Nephron progenitor cell (in vitro differentiated cells): ENCODE results near the gene IFT52.

Experiments used
- DNase-seq: peaks from one replicate; pipeline ENCODE4 v3.0.0; 2021
- H3K27ac Mint-ChIP-seq: 2 replicates; pipeline ENCODE4 v1.8.0; 2021; ENCODE audit warnings: mild to moderate bottlenecking, moderate library complexity, mixed read lengths
- H3K27me3 Mint-ChIP-seq: 2 replicates; pipeline ENCODE4 v1.8.0; 2021; ENCODE audit warnings: mild to moderate bottlenecking, low read depth, mixed read lengths; ENCODE audit not compliant: poor library complexity
- H3K36me3 Mint-ChIP-seq: 2 replicates; pipeline ENCODE4 v1.8.0; 2021; ENCODE audit warnings: low read depth, mixed read lengths
- H3K4me1 Mint-ChIP-seq: 2 replicates; pipeline ENCODE4 v1.8.0; 2021; ENCODE audit warnings: mixed read lengths
- H3K4me3 Mint-ChIP-seq: 2 replicates; pipeline ENCODE4 v1.8.0; 2021; ENCODE audit warnings: mild to moderate bottlenecking, moderate library complexity, mixed read lengths
- H3K9me3 Mint-ChIP-seq: 2 replicates; pipeline ENCODE4 v1.8.0; 2021; ENCODE audit warnings: mild to moderate bottlenecking, moderate library complexity, mixed read lengths
- TF ChIP-seq, protein P1 (sequence below): fragments of 200-600 bp; sonication (generic); IDR thresholded peaks from 2 replicates; pipeline ENCODE4 v1.5.0; 2021; ENCODE audit warnings: antibody characterized with exemption

The IFT52 gene

DNA sequence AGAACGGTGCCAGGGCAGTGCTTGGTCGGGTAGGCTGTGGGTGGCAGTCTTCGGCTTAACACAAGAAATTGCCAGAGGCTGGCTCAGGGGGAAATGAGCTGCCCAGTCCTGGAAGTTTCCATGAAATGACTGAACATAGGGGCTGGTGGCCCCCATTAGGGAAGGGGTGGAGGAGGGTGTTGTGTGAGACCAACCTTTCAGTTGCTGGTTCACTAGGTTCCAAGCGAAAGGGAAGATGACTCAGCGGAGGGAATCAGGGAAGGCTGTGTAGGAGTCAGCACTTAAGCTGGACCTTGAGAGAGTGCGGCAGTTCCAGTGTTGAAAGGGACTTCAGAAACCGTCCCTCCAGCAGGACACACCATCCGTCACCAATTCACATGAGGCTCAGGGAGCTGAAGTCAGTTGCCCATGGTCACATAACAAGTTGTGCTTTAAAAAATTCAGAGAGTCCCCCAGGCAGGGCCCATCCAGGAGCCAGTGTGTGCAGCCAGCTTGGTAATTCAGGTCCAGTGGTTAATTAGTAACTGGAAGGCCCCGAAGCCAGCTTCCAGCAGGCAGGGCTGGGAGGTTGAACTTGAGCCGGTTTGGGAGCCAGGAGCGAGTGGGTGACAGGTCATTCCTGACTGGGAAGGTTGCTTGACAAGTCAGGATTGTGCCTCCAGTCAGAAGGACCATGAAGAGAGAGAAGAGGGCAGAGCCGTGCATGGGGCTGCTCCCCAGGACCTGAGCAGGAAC, 32.2 kb upstream of the IFT52 start, which contains the start of gene SGK2:
TSS of gene SGK2 (plus strand) at position 616 of the 735 bp plus-strand sequence. CDS start 7,469 bp downstream, outside the sequence.
- no peaks in the 10 kb centered on the region for H3K36me3 Mint-ChIP-seq
- peak within 1 kb of the TSS; percentile 12 for H3K4me3 Mint-ChIP-seq
- TF ChIP-seq, protein P1, sequence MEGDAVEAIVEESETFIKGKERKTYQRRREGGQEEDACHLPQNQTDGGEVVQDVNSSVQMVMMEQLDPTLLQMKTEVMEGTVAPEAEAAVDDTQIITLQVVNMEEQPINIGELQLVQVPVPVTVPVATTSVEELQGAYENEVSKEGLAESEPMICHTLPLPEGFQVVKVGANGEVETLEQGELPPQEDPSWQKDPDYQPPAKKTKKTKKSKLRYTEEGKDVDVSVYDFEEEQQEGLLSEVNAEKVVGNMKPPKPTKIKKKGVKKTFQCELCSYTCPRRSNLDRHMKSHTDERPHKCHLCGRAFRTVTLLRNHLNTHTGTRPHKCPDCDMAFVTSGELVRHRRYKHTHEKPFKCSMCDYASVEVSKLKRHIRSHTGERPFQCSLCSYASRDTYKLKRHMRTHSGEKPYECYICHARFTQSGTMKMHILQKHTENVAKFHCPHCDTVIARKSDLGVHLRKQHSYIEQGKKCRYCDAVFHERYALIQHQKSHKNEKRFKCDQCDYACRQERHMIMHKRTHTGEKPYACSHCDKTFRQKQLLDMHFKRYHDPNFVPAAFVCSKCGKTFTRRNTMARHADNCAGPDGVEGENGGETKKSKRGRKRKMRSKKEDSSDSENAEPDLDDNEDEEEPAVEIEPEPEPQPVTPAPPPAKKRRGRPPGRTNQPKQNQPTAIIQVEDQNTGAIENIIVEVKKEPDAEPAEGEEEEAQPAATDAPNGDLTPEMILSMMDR, result no peak
- no peaks in the 10 kb centered on the region for H3K9me3 Mint-ChIP-seq
- peaks cover 14% of the 10 kb centered on the region for H3K27me3 Mint-ChIP-seq
- peaks cover 30% of the 10 kb centered on the region for H3K4me1 Mint-ChIP-seq
- H3K27ac Mint-ChIP-seq, result peak within 1 kb of the TSS; percentile 92
- DNase-seq, result peak; percentile 11

DNA sequence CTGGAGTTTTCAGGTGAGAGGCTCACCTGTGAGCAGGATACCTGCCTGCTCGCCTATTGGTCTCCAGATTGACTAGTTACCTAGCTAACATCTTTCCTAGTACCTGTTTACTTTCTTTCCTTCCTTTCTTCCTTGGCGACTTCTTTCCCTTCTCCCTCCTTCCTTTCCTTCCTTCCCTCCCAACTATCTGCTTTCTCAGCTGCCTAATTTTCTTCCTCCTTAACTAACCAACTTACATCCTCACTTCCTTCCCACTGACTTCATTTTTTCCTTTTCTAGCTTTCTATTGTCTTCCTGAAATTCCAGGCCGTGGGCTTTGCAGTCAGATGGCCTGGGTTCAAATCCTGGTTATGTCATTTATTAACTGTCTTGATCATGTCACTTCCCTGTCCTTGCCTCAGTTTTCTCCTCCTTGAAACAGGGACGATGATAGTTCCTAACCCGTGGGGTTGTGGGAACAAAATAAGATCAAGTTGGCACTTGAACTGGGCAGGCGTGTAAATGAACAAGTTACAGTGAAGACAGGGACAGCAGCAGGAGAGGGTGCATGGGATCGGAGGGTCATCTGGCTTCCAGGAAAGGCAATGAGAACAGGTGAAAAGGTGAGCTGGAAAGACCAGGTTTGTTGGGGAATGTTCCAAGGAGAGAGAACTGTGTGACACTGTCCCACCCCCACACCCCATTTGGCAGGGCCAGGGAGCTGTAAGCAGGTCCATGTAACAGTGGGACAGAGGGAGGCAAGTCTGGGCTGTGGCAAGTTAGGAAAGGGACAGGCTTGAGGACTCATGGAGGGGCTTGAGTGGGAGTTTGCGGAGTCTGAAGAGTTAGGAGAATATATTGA, 31.4 kb upstream of the IFT52 start:
- Mint-ChIP-seq H3K36me3 (no peaks in the 10 kb centered on the region), H3K27me3 (peaks cover 14% of the 10 kb centered on the region), H3K9me3 (no peaks in the 10 kb centered on the region), H3K4me3 (peak overlapping the region; percentile 12), H3K27ac (peak overlapping the region; percentile 29), H3K4me1 (peaks cover 30% of the 10 kb centered on the region)
- TF ChIP-seq, protein P1, result no peak
- no peak for DNase-seq

DNA sequence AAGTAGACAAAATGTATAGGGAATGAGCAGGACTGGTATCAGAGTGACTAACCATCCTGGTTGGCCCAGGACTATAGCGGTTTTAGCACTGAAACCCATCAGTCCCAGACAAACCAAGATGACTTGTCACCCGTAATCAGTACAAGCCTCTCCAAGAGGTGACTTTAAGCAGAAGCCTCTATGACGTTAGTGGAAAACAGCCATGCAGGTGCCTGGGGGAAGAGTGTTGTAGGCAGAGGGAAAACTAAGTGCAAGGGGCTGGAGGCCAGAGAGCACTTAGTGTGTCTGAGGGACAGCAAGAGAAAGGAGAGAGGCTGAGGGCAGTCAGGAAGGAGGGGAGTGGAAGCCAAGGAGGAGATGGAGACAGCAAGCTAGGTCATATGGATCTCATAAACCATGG, 29.8 kb upstream of the IFT52 start:
- TF ChIP-seq, protein P1, result no peak

DNA sequence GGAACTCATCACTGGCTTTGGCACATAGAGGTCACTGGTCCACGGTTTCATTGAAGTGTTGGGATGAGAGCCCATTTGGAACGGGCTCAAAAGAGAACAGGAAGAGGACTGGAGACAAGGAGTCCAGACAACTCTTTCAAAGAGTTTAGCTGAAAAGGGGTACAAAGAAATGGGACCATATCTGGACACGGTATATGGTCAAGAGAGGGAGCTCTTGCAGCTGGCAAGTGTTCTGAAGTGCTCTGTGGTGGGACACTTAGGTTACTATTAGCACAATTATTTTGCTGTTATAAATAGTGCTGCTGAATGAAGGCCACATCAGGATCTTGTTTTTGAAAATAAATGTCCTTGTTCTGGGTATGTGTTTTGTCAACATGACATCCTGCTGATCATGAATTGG, 27.3 kb upstream of the IFT52 start:
- DNase-seq, result no peak
- H3K9me3 Mint-ChIP-seq, result no peaks in the 10 kb centered on the region
- peaks cover 16% of the 10 kb centered on the region for H3K4me1 Mint-ChIP-seq

More for the DNA sequence above, 29.8 kb upstream of the IFT52 start:
- Mint-ChIP-seq H3K4me3 (no peak overlapping the region), H3K36me3 (no peaks in the 10 kb centered on the region), H3K27me3 (peaks cover 14% of the 10 kb centered on the region), H3K4me1 (peaks cover 30% of the 10 kb centered on the region), H3K27ac (peak overlapping the region; percentile 31), H3K9me3 (no peaks in the 10 kb centered on the region)
- no peak for DNase-seq

DNA sequence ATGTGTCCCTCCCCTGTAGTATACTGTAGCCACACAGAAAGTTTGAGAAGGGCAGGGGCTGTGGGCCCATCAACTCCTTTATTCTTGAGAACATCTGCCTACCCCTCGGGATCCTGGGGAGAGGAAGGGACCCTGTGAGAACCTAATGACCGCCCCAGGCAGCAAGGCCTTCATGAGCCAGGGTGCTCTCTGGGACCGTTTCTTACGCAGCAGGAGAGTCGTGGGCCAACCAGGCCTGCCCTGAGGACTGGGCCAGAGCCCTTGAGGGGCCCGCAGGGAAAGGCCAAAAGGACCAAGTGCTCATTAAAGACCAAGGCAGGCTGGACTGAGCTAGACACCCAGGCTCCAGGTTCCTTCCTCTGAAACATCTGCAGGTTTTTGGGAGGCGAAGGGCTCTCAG, 26.7 kb upstream of the IFT52 start:
- Mint-ChIP-seq H3K9me3 (no peaks in the 10 kb centered on the region), H3K4me3 (no peak overlapping the region), H3K27ac (no peak overlapping the region), H3K4me1 (peaks cover 10% of the 10 kb centered on the region), H3K36me3 (no peaks in the 10 kb centered on the region), H3K27me3 (peaks cover 16% of the 10 kb centered on the region)
- DNase-seq, result no peak
- TF ChIP-seq, protein P1, result no peak

More for the DNA sequence above, 27.3 kb upstream of the IFT52 start:
- Mint-ChIP-seq H3K4me3 (no peak overlapping the region), H3K36me3 (no peaks in the 10 kb centered on the region), H3K27ac (no peak overlapping the region), H3K27me3 (peaks cover 16% of the 10 kb centered on the region)
- TF ChIP-seq, protein P1, result no peak
